K562 (cell line): ENCODE results near the gene TSC22D1. TPM values are rescaled to one million over a fixed set of nuclear protein-coding genes. Genes with fewer than 3 reads are reported as not detected.

ENCODE experiments used
- ATAC-seq: fragments of 200-7000 bp; cut with Tn5 transposase; 3 replicates; pipeline ENCODE4 v1.9.1; 2020; ENCODE audit warnings: moderate library complexity
- BruUV-seq: library from RNA; stranded (reverse); fragments of 400-500 nt; replicated peaks from 2 replicates; lab custom pipeline; 2021; lab: Mats Ljungman, UMichigan
- CTCF ChIA-PET: fragments of 300-600 bp; formaldehyde crosslinking; extraction: SDS; loops from one replicate; lab custom pipeline; 2021; ENCODE audit warnings: low intra/inter-chr PET ratio; lab: Yijun Ruan, JAX
- POLR2A ChIA-PET: fragments of 300-600, 350-650 bp; sonication (Branson Sonifier 250); formaldehyde crosslinking; extraction: SDS; loops from one replicate; lab custom pipeline; 2021; ENCODE audit warnings: antibody characterized with exemption, inconsistent platforms; lab: Yijun Ruan, JAX
- DNase-seq, 4 experiments: peaks; one replicate each; pipeline versions ENCODE4 v3.0.0 to v3.0.0-alpha.2; 2011 to 2018; ENCODE audit warnings: low spot score in 3 of 4, mixed read lengths in 3 of 4; ENCODE audit errors: extremely low read depth in 1 of 4
- FAIRE-seq: peaks from 2 replicates; lab custom pipeline; 2011; peaks lifted over from hg19 to GRCh38; lab: Jason Lieb, UNC
- H2AFZ ChIP-seq: 2 replicates; pipeline ENCODE4 v1.6.0; 2011; ENCODE audit warnings: low read depth, low read length, control low read depth, inconsistent platforms
- H3K27ac ChIP-seq: fragments of 200-600 bp; 3 replicates; pipeline ENCODE4 v1.8.0; 2011; ENCODE audit warnings: low read depth, mild to moderate bottlenecking, control low read depth, inconsistent platforms, low read length, moderate library complexity, mixed read lengths; ENCODE audit errors: extremely low read depth
- H3K27me3 ChIP-seq, 2 experiments: fragments of 300-600 bp in 1 of 2; 2 replicates in 1 of 2; 3 replicates in 1 of 2; pipeline versions ENCODE4 v1.6.0 to v1.8.0; 2011; ENCODE audit warnings: inconsistent platforms in 2 of 2, low read length in 2 of 2, mild to moderate bottlenecking in 1 of 2, mixed read lengths in 1 of 2, moderate library complexity in 1 of 2; ENCODE audit not compliant: control insufficient read depth in 2 of 2, insufficient read depth in 2 of 2
- H3K36me3 ChIP-seq: fragments of 300-600 bp; 3 replicates; pipeline ENCODE4 v1.8.0; 2011; ENCODE audit warnings: mild to moderate bottlenecking, low read length, inconsistent platforms; ENCODE audit not compliant: control insufficient read depth, insufficient read depth
- H3K4me1 ChIP-seq, 2 experiments: fragments of 200-600 bp in 1 of 2; replicated peaks in 1 of 2; 2 replicates in 1 of 2; 3 replicates in 1 of 2; pipeline versions ENCODE4 v1.5.1 to v1.8.0; 2011; ENCODE audit warnings: inconsistent platforms in 2 of 2, low read length in 2 of 2, mild to moderate bottlenecking in 1 of 2, mixed read lengths in 1 of 2, moderate library complexity in 1 of 2; ENCODE audit not compliant: control insufficient read depth in 2 of 2, insufficient read depth in 2 of 2
- H3K4me2 ChIP-seq: 2 replicates; pipeline ENCODE4 v1.6.1; 2011; ENCODE audit warnings: low read length, control low read depth, inconsistent platforms, mixed read lengths; ENCODE audit not compliant: insufficient read depth
- H3K4me3 ChIP-seq: fragments of 200-600 bp; sonication (generic), shearing (Covaris generic); 2 replicates; pipeline ENCODE4 v1.5.1; 2016; ENCODE audit warnings: control low read depth, inconsistent platforms
- H3K79me2 ChIP-seq: fragments of 200-600 bp; 3 replicates; pipeline ENCODE4 v1.8.0; 2011; ENCODE audit warnings: low read length, inconsistent platforms; ENCODE audit not compliant: control insufficient read depth, insufficient read depth
- H3K9ac ChIP-seq, 2 experiments: 2 replicates each; pipeline versions ENCODE4 v1.6.0 to v1.6.1; 2011; ENCODE audit warnings: low read depth in 2 of 2, low read length in 2 of 2, control low read depth in 1 of 2, inconsistent platforms in 1 of 2, mild to moderate bottlenecking in 1 of 2, mixed read lengths in 1 of 2; ENCODE audit not compliant: insufficient read depth in 1 of 2
- H3K9me1 ChIP-seq: one replicate; pipeline ENCODE4 v1.6.0; 2011; ENCODE audit warnings: inconsistent platforms, mild to moderate bottlenecking, low read length, moderate library complexity; ENCODE audit not compliant: control insufficient read depth, insufficient read depth
- H3K9me3 ChIP-seq: replicated peaks from 2 replicates; pipeline ENCODE4 v1.5.1; 2011; ENCODE audit warnings: low read depth, low read length, inconsistent platforms; ENCODE audit not compliant: control insufficient read depth, insufficient read depth
- H4K20me1 ChIP-seq: replicated peaks from 2 replicates; pipeline ENCODE4 v1.6.1; 2011; ENCODE audit warnings: low read length, inconsistent platforms, mixed read lengths; ENCODE audit not compliant: control insufficient read depth, insufficient read depth
- PRDM10 ChIP-seq: fragments of 450-650 bp; IDR thresholded peaks from 2 replicates; pipeline ENCODE4 v1.6.1; 2018; ENCODE audit not compliant: partially characterized antibody
- TBL1XR1 ChIP-seq, 2 experiments: IDR thresholded peaks; 2 replicates each; pipeline ENCODE4 v1.6.1; 2012; ENCODE audit warnings: improper control_type of control experiment in 2 of 2, low read length in 2 of 2, mild to moderate bottlenecking in 1 of 2
- ZBTB11 ChIP-seq, 3 experiments: fragments of 200-800 bp in 1 of 3; fragments of 250-450 bp in 1 of 3; fragments of 450-650 bp in 1 of 3; sonication (Bioruptor Pico) in 1 of 3; sonication (Bioruptor generic) in 1 of 3; formaldehyde crosslinking in 1 of 3; IDR thresholded peaks; 2 replicates each; pipeline versions ENCODE4 v1.6.1 to v1.8.0; 2016 to 2022; ENCODE audit warnings: mild to moderate bottlenecking in 2 of 3, missing genetic modification characterization in 2 of 3, missing compliant biosample characterization in 1 of 3, moderate library complexity in 1 of 3
- ZNF408 ChIP-seq: fragments of 250-450 bp; sonication (Bioruptor Pico); IDR thresholded peaks from 2 replicates; pipeline ENCODE4 v1.4.0; 2020; ENCODE audit warnings: low read depth, mild to moderate bottlenecking, moderate library complexity
- WGBS: fragments of 100-300 bp; shearing (Covaris generic); methylation state at CpG from one replicate; pipeline ENCODE4 v1.1.6; 2016; ENCODE audit warnings: low coverage, mixed read lengths; ENCODE audit not compliant: insufficient coverage; ENCODE audit errors: missing lambda C conversion rate; 5-methylcytosine and 5-hydroxymethylcytosine counted together
- in situ Hi-C: fragments of 300-500 bp; cut with MboI; formaldehyde crosslinking; loops from 4 replicates; pipeline ENCODE4 v1.15.0; 2018; ENCODE audit warnings: inconsistent platforms, mixed read lengths
- intact Hi-C: fragments of 100-400 bp; cut with micrococcal nuclease; formaldehyde crosslinking; loops from 2 replicates; pipeline ENCODE4 v1.14.2; 2022
- polyA plus RNA-seq, 8 experiments: library from polyadenylated mRNA; depleted of rRNA in 4 of 8; stranded (reverse) in 5 of 8; unstranded in 3 of 8; fragments of >200 nt; fragmentation: Nextera tagmentation in 2 of 8; fragmentation: Illumina TruSeq in 1 of 8; extraction: Ambion mirVana in 2 of 8; extraction: Trizol in 1 of 8; gene quantifications; 2 replicates each; pipeline versions ENCODE4 v1.2.1 to v1.2.3, GENCODE V29; 2011 to 2014; ENCODE audit warnings: inconsistent platforms in 1 of 8, missing spikeins in 1 of 8
- total RNA-seq, 7 experiments: library from RNA; depleted of rRNA in 6 of 7; stranded (reverse); fragments of >200 nt in 6 of 7; fragmentation: Illumina TruSeq in 2 of 7; extraction: Trizol in 2 of 7; gene quantifications; 2 replicates each; pipeline versions ENCODE4 v1.2.1 to v1.2.3, GENCODE V29; 2011 to 2021; ENCODE audit warnings: low replicate concordance in 1 of 7
- TF ChIP-seq, protein P1 (sequence below), 2 experiments: IDR thresholded peaks; 2 replicates each; pipeline ENCODE4 v1.6.1; 2012; ENCODE audit warnings: improper control_type of control experiment in 2 of 2, low read depth in 2 of 2, low read length in 2 of 2, borderline replicate concordance in 1 of 2

The TSC22D1 gene
- total and polyA plus RNA-seq, 9 of the 15 experiments (the other 6 are each of a cell fraction or from before 2014, with no cell fraction given) = 2.6 to 19.8 (median 8.4) TPM

DNA sequence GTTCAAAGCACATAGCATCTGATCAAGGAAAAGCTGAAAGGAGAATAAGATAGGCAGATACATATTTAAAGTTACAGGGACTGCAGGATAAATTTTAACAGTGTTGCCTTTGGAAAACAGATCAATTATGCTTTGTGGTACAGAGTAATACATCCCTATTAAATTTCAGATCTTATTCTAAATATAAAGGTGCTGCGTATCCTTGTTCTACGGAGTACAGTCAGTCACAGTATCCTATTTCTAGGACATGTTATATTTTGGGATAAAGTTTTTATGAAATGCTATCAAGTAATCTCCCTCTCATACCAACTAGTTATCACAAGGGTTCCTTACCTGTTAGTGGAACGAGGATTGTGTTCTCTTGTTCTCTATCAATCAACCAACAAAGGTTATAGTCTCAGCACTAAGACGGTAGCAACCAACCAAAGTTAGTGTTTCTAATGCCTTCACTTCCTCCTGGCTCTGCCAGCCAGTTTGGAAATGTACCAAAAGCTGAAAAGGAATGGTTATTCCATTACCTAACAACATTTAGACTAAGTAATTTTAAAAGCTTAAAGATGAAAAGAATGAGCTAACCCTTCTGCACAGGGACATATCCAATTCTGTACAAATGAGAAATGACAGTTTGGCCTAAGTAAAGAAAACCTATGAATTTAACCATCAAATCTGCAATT, 35.2 kb downstream of the TSC22D1 start:
- DNase-seq = no peak
- Histone ChIP-seq H3K4me2 (no peak overlapping the region), H3K4me1 (no peaks in the 10 kb centered on the region), H3K36me3 (no peaks in the 10 kb centered on the region), H3K79me2 (no peaks in the 10 kb centered on the region), H3K9ac (no peak overlapping the region), H2AFZ (no peak overlapping the region), H3K9me1 (no peaks in the 10 kb centered on the region), H3K27ac (no peak overlapping the region), H4K20me1 (no peaks in the 10 kb centered on the region), H3K4me3 (no peak overlapping the region), H3K9me3 (no peaks in the 10 kb centered on the region), H3K27me3 (no peaks in the 10 kb centered on the region)
- WGBS = 29% methylated on average over 4 of the region's 4 CpGs
- TF ChIP-seq, protein P1, sequence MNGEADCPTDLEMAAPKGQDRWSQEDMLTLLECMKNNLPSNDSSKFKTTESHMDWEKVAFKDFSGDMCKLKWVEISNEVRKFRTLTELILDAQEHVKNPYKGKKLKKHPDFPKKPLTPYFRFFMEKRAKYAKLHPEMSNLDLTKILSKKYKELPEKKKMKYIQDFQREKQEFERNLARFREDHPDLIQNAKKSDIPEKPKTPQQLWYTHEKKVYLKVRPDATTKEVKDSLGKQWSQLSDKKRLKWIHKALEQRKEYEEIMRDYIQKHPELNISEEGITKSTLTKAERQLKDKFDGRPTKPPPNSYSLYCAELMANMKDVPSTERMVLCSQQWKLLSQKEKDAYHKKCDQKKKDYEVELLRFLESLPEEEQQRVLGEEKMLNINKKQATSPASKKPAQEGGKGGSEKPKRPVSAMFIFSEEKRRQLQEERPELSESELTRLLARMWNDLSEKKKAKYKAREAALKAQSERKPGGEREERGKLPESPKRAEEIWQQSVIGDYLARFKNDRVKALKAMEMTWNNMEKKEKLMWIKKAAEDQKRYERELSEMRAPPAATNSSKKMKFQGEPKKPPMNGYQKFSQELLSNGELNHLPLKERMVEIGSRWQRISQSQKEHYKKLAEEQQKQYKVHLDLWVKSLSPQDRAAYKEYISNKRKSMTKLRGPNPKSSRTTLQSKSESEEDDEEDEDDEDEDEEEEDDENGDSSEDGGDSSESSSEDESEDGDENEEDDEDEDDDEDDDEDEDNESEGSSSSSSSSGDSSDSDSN (IDR thresholded peaks at IDR 0.05; ENCODE audit: borderline replicate concordance in 1 of 2, low read depth in 2 of 2, low read length in 2 of 2) = no peak
- TF ChIP-seq ZBTB11 (CRISPR knock-in tag; IDR thresholded peaks at IDR 0.05) (no peak), PRDM10 (no peak), TBL1XR1 (IDR thresholded peaks at IDR 0.05; ENCODE audit: low read length in 2 of 2) (no peak), ZNF408 (CRISPR knock-in tag) (no peak)
- no TSS peak for BruUV-seq
- POLR2A ChIA-PET = no interaction called here
- CTCF ChIA-PET = no interaction called here
- intact Hi-C loops (no loop called here), in situ Hi-C loops (no loop called here)
- FAIRE-seq = no peak
- ATAC-seq = no peak
